Prostate gland (tissue), 2 donors: ENCODE results near the gene KCNK1. TPM values are rescaled to one million over a fixed set of nuclear protein-coding genes. Genes with fewer than 3 reads are reported as not detected.

Source experiments
- DNase-seq: peaks from one replicate; pipeline ENCODE4 v3.0.0-alpha.2; 2019; ENCODE audit warnings: low spot score
- H3K27ac ChIP-seq, 2 donors: fragments of 200-600 bp; sonication (generic); 2 replicates each; pipeline ENCODE4 v1.5.1; 2017 to 2019
- H3K27me3 ChIP-seq: fragments of 200-600 bp; sonication (generic); replicated peaks from 2 replicates; pipeline ENCODE4 v1.5.1; 2019; ENCODE audit not compliant: insufficient read depth
- H3K36me3 ChIP-seq, 2 donors: fragments of 200-600 bp; sonication (generic); 1 replicate in 1 of 2; 2 replicates in 1 of 2; pipeline versions ENCODE4 v1.5.1 to v1.8.1; 2017 to 2019
- H3K4me1 ChIP-seq: fragments of 200-600 bp; sonication (generic); replicated peaks from 2 replicates; pipeline ENCODE4 v1.5.1; 2019
- H3K4me3 ChIP-seq, 2 donors: fragments of 200-600 bp; sonication (generic); 2 replicates each; pipeline ENCODE4 v1.5.1; 2017 to 2019
- H3K9me3 ChIP-seq: fragments of 200-600 bp; sonication (generic); 2 replicates; pipeline ENCODE4 v1.5.1; 2017
- POLR2A ChIP-seq: fragments of 450-650 bp; IDR thresholded peaks from one replicate; pipeline ENCODE4 v1.6.1; 2016; ENCODE audit warnings: antibody characterized with exemption, mild to moderate bottlenecking
- POLR2AphosphoS5 ChIP-seq: sonication (generic); formaldehyde crosslinking; IDR thresholded peaks from one replicate; pipeline ENCODE4 v1.6.1; 2017; ENCODE audit warnings: antibody characterized with exemption
- WGBS: methylation state at CpG from one replicate; pipeline ENCODE4 v1.1.5; 2018; 5-methylcytosine and 5-hydroxymethylcytosine counted together
- intact Hi-C: fragments of 100-400 bp; cut with DNase I; formaldehyde crosslinking; loops from one replicate; pipeline ENCODE4 v1.14.2; 2022
- total RNA-seq, 2 donors: library from RNA; depleted of rRNA; stranded (reverse); fragments of >200 nt; gene quantifications; one replicate each; pipeline ENCODE4 v1.1.0, GENCODE V29; 2016
- TF ChIP-seq, protein P1 (sequence below), 4 experiments: fragments of 200-600 bp in 2 of 4; fragments of 450-650 bp in 2 of 4; sonication (generic) in 2 of 4; IDR thresholded peaks; 1 replicate in 3 of 4; 2 replicates in 1 of 4; pipeline ENCODE4 v1.5.1; 2016 to 2019; ENCODE audit warnings: antibody characterized with exemption in 4 of 4, mild to moderate bottlenecking in 2 of 4, moderate library complexity in 2 of 4

The KCNK1 gene
- total RNA-seq, 2 donors from 2014 or later = 4.0 to 9.7 TPM

DNA sequence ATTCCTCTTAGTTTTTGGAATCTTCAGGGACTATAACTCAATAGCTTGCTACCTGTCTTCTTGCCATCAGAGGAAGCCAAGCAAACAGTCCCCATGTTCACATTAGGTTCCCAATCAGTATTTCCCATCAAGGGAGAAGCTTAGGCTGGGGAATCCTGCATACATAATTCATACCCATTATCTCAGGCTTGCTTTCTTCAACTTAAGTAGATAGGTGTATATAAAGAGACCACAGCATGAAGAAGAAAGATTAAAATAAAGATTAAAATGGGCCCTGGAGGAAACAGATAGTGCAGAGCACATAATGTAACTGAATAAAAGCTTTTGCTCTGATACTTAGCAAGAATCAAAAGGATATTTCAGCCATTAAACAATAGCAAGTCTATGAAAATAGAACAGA, 29.0 kb upstream of the KCNK1 start:
- TF ChIP-seq, protein P1, sequence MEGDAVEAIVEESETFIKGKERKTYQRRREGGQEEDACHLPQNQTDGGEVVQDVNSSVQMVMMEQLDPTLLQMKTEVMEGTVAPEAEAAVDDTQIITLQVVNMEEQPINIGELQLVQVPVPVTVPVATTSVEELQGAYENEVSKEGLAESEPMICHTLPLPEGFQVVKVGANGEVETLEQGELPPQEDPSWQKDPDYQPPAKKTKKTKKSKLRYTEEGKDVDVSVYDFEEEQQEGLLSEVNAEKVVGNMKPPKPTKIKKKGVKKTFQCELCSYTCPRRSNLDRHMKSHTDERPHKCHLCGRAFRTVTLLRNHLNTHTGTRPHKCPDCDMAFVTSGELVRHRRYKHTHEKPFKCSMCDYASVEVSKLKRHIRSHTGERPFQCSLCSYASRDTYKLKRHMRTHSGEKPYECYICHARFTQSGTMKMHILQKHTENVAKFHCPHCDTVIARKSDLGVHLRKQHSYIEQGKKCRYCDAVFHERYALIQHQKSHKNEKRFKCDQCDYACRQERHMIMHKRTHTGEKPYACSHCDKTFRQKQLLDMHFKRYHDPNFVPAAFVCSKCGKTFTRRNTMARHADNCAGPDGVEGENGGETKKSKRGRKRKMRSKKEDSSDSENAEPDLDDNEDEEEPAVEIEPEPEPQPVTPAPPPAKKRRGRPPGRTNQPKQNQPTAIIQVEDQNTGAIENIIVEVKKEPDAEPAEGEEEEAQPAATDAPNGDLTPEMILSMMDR (IDR thresholded peaks at IDR 0.05) = no peak
- TF ChIP-seq POLR2AphosphoS5 (no peak), POLR2A (no peak)
- Histone ChIP-seq H3K27me3 (no peaks in the 10 kb centered on the region), H3K9me3 (no peaks in the 10 kb centered on the region), H3K4me3 (no peak overlapping the region), H3K27ac (no peak overlapping the region), H3K4me1 (no peaks in the 10 kb centered on the region), H3K36me3 (no peaks in the 10 kb centered on the region)
- intact Hi-C loops = no loop called here
- no peak for DNase-seq

DNA sequence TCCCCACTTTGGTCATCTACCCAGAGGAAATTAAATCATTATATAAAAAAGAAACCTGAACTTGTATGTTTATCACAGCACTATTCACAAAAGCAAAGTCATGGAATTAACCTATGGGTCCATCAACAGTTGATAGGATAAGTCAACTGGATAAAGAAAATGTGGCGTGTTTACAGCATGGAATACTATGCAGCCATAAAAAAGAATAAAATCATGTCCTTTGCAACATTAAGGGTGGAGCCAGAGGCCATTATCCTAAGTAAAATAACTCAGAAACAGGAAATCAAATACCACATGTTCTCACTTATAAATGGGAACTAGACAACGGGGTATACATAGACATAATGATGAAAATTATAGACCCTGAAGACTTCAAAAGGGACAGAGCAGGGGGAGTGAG, 27.6 kb upstream of the KCNK1 start:
- intact Hi-C loops = no loop called here
- TF ChIP-seq POLR2AphosphoS5 (no peak), POLR2A (no peak)
- TF ChIP-seq, protein P1 (IDR thresholded peaks at IDR 0.05) = no peak
- DNase-seq = no peak
- Histone ChIP-seq H3K36me3 (no peaks in the 10 kb centered on the region), H3K27me3 (no peaks in the 10 kb centered on the region), H3K4me3 (no peak overlapping the region), H3K9me3 (no peaks in the 10 kb centered on the region), H3K4me1 (no peaks in the 10 kb centered on the region), H3K27ac (no peak overlapping the region)
- 80% methylated on average over 2 of the region's 2 CpGs for WGBS

DNA sequence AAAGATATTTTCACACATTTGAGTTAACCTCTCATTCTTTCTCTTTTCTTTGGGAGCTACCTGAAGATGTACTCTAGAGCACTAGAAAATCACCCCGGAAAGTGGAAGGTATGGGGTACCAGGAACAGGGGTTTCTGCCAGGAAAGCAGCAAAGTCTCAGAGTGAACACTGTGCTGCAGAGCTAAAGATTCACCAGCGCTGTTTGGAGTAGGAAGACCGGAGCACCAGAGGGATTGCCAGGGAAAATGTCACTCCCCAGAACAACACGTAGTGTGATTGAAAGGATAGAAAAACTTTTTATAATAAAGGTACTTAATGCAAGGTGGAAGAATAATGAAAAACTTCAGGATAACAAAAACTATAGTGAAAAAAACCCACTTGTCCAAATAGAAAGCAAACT, 26.7 kb upstream of the KCNK1 start:
- Histone ChIP-seq H3K4me3 (no peak overlapping the region), H3K27ac (no peak overlapping the region), H3K4me1 (no peaks in the 10 kb centered on the region), H3K9me3 (no peaks in the 10 kb centered on the region), H3K36me3 (no peaks in the 10 kb centered on the region), H3K27me3 (no peaks in the 10 kb centered on the region)
- WGBS = 83% methylated on average over 4 of the region's 4 CpGs
- intact Hi-C loops = no loop called here
- DNase-seq = no peak
- TF ChIP-seq, protein P1 (IDR thresholded peaks at IDR 0.05) = no peak
- TF ChIP-seq POLR2AphosphoS5 = no peak
- no peak for TF ChIP-seq POLR2A

DNA sequence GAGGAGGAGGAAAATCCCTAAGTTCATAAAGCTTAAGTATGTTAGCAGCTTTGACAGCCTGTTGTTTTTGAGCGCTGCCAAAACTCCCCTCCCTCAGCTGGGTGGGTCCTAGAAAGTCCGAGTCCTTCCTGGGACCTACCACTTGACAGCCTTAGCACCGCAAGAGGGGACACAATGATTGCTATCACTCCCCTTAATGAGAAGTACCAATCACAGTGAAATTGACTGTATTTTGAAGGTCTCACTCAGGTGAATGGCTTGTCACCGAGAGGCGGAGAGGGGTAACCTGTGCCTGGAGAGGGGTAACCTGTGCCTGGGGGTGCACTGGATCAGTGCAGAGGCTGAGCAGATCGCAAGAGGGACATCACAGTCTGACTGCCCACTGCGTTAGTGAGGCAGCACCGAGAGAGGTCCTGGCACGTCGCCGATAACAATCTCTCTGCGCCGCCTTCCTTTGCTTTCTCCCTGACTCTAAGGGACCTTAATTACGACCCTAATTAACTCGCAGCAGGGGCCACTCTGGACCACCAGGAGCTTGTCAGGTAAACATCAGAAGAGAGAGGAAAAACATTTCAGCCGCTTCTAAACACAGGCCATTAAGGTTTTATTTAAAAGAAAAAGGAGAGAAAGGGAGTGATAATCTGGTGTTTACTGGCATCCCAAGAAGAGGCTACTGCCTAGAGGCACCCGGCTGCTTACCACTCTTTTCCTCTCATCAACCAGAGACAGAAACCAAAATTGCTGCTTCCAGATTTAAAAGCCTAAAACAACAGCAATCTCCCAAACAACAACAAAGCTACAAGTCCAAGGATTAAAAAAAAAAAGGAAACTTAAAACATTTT, 25.7 kb upstream of the KCNK1 start:
- intact Hi-C loops = no loop called here
- H3K36me3 ChIP-seq = no peaks in the 10 kb centered on the region
- H3K27me3 ChIP-seq = no peaks in the 10 kb centered on the region
- no peaks in the 10 kb centered on the region for H3K9me3 ChIP-seq
- no peak overlapping the region for H3K27ac ChIP-seq
- no peaks in the 10 kb centered on the region for H3K4me1 ChIP-seq
- no peak overlapping the region for H3K4me3 ChIP-seq
- TF ChIP-seq, protein P1 (IDR thresholded peaks at IDR 0.05) = no peak
- TF ChIP-seq POLR2AphosphoS5 (no peak), POLR2A (no peak)
- WGBS = 16% methylated on average over 17 of the region's 17 CpGs
- no peak for DNase-seq

DNA sequence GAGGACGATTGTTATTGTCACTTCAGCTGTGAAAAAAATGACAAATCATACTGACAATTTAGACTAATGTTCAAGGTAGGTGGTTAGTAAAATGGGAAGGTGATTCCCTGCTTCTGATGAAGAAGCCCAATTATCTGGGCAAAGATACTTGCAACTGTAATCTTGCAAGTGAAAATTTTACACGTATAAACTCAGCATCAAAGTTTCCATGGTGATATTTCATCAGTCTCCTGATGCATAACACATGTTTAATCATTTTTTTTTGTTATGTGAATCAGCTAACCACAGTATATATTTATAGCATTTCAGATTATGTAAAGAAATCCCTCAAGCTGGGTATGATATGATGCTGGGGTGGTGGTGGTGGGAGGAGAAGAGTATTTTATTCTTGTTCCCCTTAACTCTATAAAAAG, 16.4 kb upstream of the KCNK1 start:
- intact Hi-C loops = no loop called here
- no peak for DNase-seq
- TF ChIP-seq, protein P1 (IDR thresholded peaks at IDR 0.05) = no peak
- TF ChIP-seq POLR2AphosphoS5 (no peak), POLR2A (no peak)
- Histone ChIP-seq H3K27ac (no peak overlapping the region), H3K4me3 (no peak overlapping the region), H3K4me1 (no peaks in the 10 kb centered on the region), H3K27me3 (no peaks in the 10 kb centered on the region), H3K36me3 (no peaks in the 10 kb centered on the region), H3K9me3 (no peaks in the 10 kb centered on the region)
- 43% methylated on average over 2 of the region's 2 CpGs for WGBS
